Stimulated activated CD4-positive, alpha-beta T cell treated with anti-CD3 and anti-CD28 coated beads, Interleukin-2, amount 100 ng/mL, for 4 hours (primary cell): Measurements from ENCODE around the gene ZNF729.
"Not testable (repeated sequence)": the region's sequence is repeated elsewhere in the genome, so short reads cannot be mapped to it uniquely, and the experiment has no call there.

Source experiments
- DNase-seq: peaks from one replicate; pipeline ENCODE4 v3.0.0-alpha.2; 2020; ENCODE audit warnings: low read depth

The ZNF729 gene

GRCh38 chr19:22286151-22286810 is at the start of gene ZNF729:
ZNF729 (plus strand) TSS chr19:22286441; CDS start chr19:22286526, 85 bp downstream.
- no peak for DNase-seq

- no peak for DNase-seq
Observed at GRCh38 chr19:22256856-22257255, 29.4 kb upstream of the ZNF729 start.

DNA sequence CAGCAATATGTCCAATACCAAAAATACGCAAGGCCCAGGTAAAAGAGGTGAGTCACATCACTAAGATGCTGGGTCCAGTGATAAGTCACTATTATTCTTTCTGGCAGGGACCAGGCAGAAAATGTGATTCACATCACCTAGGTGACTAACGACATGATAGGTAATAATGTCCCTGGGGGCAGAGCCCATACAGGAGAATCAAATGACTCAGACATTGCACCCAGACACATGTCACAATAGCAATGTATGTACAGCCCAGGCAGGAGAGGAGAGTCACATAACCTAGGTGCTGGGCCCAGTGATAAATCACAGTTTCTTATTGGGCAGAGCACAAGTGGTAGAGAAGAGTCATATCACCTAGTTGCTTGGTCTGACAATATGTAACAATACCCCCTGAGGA is 28.9 kb upstream of the ZNF729 start:
- no peak for DNase-seq

GRCh38 chr19:22257916-22258315 is 28.3 kb upstream of the ZNF729 start:
- DNase-seq, result no peak

GRCh38 chr19:22260499-22260898 is 25.7 kb upstream of the ZNF729 start:
- no peak for DNase-seq

DNA sequence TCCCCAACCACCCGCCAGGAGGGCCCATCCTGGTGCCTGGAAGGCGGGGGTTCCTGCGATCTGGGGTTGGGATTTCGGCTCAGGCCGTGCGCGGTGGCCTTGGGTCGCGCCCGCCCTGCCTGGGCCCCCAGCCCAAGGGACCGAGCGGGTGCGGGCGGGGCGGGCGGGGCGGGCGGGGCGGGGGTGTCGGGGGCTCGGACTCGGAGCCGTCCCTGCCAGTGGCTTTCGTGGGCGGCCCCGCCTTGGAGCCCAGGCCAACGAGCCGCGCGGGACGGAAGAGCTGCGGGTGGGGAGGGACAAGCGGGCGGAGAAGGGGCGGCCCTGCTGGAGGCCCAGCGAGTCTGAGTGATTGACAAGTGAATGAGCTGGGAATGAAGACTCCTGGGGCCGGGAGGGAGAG is 24.6 kb upstream of the ZNF729 start:
- DNase-seq, result no peak

- DNase-seq, result no peak
Observed at GRCh38 chr19:22263121-22263520, 23.1 kb upstream of the ZNF729 start.

GRCh38 chr19:22321554-22321953 is 35.3 kb downstream of the ZNF729 start:
- DNase-seq, result not testable (repeated sequence)

GRCh38 chr19:22326219-22326618 is 40.0 kb downstream of the ZNF729 start:
- DNase-seq, result no peak

DNA sequence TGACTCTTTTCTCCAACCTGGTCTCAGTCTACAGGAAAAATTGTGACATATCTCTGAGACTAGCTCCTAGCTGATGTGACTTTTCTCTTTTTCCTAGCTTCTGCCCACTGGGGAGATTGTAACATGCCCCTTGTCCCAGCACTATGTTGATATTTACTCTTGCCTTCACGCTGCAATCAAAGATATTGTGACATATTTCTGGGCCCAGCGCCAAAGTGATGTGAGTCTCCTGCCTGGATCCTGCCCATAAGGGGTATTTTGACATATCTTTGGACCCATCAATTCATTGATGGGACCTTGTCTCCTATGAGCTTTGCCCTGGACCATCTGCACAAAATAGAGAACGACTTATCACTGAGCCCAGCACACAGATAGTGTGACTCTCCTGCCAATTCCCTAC is 41.1 kb downstream of the ZNF729 start:
- DNase-seq, result no peak

DNA sequence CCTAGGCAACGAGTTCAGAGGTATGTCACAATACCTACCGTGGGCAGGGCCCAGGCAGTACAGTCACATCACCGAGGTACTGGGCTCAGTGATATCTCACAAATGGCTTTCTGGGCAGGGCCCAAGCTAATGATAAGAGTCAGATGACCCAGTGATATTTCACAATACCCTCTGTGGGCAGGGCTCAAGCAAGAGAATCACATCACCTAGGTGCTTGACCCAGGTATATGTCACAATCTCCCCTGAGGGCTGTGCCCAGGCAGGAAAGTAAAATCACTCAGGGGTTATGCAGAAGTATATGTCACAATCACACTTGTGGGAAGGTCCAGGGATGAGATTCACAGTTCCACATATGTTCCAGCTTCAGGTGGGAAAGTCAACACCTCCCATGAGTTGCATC is 45.3 kb downstream of the ZNF729 start:
- DNase-seq, result no peak

GRCh38 chr19:22332924-22333323 is 46.7 kb downstream of the ZNF729 start:
- no peak for DNase-seq

DNA sequence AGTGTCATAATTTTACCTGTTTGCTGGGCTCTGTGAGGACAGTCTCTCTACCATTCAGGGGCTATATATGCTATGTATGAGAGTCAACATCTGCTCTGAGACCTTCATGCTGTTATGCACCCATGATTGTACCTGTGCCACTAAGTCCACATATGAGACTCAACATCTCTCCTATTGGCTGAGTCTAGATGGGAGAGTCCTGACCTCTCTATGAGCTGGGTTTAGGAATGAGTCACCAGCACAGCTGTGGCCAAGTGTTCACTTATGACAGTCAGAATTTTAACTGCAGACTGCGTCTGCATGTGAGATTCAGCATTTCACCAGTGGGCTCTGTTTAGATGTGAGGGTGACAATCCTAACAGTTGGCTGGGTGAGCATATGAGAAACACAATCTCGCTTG is 49.5 kb downstream of the ZNF729 start:
- DNase-seq, result no peak

DNA sequence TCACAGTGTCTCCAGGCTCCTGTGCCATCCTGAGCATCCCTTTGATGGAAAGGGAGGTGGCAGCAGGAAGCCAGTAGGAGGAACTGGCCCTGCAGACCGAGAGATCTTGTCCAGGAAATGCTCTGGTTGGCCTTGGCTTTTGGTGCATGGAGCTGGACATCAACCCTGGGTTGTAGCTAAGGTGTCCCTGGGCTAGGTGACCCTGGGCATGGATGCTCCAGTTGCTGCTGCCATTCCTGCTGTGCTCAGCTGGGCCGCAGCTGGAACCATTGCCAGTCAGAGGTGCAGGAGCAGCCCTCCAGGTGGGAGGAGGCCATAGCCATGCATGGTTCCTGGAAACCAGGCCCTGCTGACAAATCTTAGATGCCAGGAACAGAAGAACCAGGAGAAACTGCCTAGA is 68.4 kb downstream of the ZNF729 start:
- DNase-seq, result no peak
